Left ventricle myocardium inferior (tissue), 1 donor: ENCODE data around the gene ZFP82. TPM values are rescaled to one million over a fixed set of nuclear protein-coding genes. Genes with fewer than 3 reads are reported as not detected.

Source experiments
- DNase-seq: peaks from one replicate; pipeline ENCODE4 v3.0.0-alpha.2; 2020
- H3K27ac ChIP-seq: fragments of 200-600 bp; replicated peaks from 2 replicates; pipeline ENCODE4 v1.8.0; 2021
- H3K27me3 ChIP-seq: fragments of 200-600 bp; 2 replicates; pipeline ENCODE4 v1.8.0; 2021; ENCODE audit warnings: low read depth
- H3K36me3 ChIP-seq: fragments of 200-600 bp; 2 replicates; pipeline ENCODE4 v1.8.0; 2021
- H3K4me1 ChIP-seq: fragments of 200-600 bp; 2 replicates; pipeline ENCODE4 v1.8.0; 2021
- H3K4me3 ChIP-seq: fragments of 200-600 bp; 2 replicates; pipeline ENCODE4 v1.8.0; 2021; ENCODE audit warnings: mild to moderate bottlenecking, moderate library complexity
- H3K9me3 ChIP-seq: fragments of 200-600 bp; replicated peaks from 2 replicates; pipeline ENCODE4 v1.8.0; 2021
- intact Hi-C: fragments of 100-400 bp; cut with micrococcal nuclease; formaldehyde crosslinking; loops from one replicate; pipeline ENCODE4 v1.11.0; 2022
- total RNA-seq: library from RNA; stranded (reverse); fragmentation: NEBNext Ultra II Directional; extraction: Animal tissue kit (Norgen Biotek cat#: 25700); gene quantifications from one replicate; pipeline ENCODE4 v1.2.1, GENCODE V29; 2021
- TF ChIP-seq, protein P1 (sequence below): fragments of 200-600 bp; IDR thresholded peaks from 2 replicates; pipeline ENCODE4 v1.8.0; 2021; ENCODE audit warnings: antibody characterized with exemption, mild to moderate bottlenecking, borderline replicate concordance
- donor health status: DM: no; HTN: yes; CAD: no; lungs with severe emphysema.

ZFP82 gene
- total RNA-seq, 1 donor from 2014 or later, result 5.0 TPM

DNA sequence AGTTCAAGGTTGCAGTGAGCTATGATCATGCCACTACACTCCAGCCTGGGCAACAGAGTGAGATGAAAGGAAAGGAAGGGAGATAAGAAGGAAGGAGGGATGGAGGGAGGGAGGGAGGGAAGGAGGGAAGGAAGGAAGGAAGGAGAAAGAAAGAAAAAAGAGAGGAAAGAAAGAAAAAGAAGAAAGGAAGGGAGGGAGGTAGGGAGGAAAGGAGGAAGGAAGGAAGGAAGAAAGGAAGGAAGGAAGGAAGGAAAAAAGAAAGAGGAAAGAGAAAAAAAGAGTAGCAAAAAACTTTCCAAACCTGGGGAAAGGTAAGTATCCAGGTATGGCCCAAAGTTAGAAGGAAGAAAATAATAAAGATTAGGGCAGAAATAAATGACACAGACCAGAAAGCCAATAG is 46.6 kb downstream of the ZFP82 start:
- H3K9me3 ChIP-seq, result peaks cover 16% of the 10 kb centered on the region
- intact Hi-C loops, result no loop called here
- H3K27ac ChIP-seq, result no peak overlapping the region
- H3K4me3 ChIP-seq, result no peak overlapping the region
- peaks cover 23% of the 10 kb centered on the region for H3K36me3 ChIP-seq
- H3K4me1 ChIP-seq, result no peaks in the 10 kb centered on the region
- TF ChIP-seq, protein P1, sequence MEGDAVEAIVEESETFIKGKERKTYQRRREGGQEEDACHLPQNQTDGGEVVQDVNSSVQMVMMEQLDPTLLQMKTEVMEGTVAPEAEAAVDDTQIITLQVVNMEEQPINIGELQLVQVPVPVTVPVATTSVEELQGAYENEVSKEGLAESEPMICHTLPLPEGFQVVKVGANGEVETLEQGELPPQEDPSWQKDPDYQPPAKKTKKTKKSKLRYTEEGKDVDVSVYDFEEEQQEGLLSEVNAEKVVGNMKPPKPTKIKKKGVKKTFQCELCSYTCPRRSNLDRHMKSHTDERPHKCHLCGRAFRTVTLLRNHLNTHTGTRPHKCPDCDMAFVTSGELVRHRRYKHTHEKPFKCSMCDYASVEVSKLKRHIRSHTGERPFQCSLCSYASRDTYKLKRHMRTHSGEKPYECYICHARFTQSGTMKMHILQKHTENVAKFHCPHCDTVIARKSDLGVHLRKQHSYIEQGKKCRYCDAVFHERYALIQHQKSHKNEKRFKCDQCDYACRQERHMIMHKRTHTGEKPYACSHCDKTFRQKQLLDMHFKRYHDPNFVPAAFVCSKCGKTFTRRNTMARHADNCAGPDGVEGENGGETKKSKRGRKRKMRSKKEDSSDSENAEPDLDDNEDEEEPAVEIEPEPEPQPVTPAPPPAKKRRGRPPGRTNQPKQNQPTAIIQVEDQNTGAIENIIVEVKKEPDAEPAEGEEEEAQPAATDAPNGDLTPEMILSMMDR, result no peak
- no peak for DNase-seq
- H3K27me3 ChIP-seq, result no peaks in the 10 kb centered on the region

DNA sequence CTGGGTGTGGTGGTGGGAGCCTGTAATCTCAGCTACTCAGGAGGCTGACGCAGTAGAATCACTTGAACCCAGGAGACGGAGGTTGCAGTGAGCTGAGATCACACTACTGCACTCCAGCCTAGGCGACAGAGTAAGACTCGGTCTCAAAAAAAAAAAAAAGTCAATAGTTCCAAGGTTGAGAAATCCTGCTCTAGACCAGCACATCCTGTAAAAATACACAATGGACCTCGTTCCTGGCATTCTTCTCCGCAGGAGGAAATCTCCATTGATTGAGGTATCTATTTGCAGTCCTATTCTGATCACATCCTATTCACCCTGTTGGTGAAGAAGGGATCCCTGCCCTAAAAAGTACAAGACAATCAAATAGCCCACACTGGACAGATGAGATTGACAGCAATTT is 54.6 kb downstream of the ZFP82 start:
- peaks cover 79% of the 10 kb centered on the region for H3K36me3 ChIP-seq
- intact Hi-C loops, result no loop called here
- no peak for DNase-seq
- H3K4me3 ChIP-seq, result no peak overlapping the region
- no peak overlapping the region for H3K27ac ChIP-seq
- H3K9me3 ChIP-seq, result no peaks in the 10 kb centered on the region
- no peaks in the 10 kb centered on the region for H3K4me1 ChIP-seq
- no peaks in the 10 kb centered on the region for H3K27me3 ChIP-seq
- TF ChIP-seq, protein P1, result no peak

Other genes starting within 250 kb of the ZFP82 start
- gene ZNF565, start 204.0 kb downstream of the ZFP82 start, total RNA-seq, result 4.4 TPM
- 30.4 TPM for gene ZNF146, start 203.5 kb downstream of the ZFP82 start, total RNA-seq
- 2.8 TPM for gene ZFP14, start 39.4 kb downstream of the ZFP82 start, total RNA-seq
- gene ZNF566, start 70.9 kb upstream of the ZFP82 start, total RNA-seq, result 11.8 TPM
- 10.9 TPM for gene ZNF260, start 109.6 kb upstream of the ZFP82 start, total RNA-seq
- gene ZNF529, start 154.6 kb upstream of the ZFP82 start, total RNA-seq, result 14.1 TPM
- 18.3 TPM for gene ZNF382, start 186.7 kb upstream of the ZFP82 start, total RNA-seq
- 9.8 TPM for gene ZNF461, start 248.2 kb upstream of the ZFP82 start, total RNA-seq